H1 (cell line): Measurements from ENCODE around the gene RASGRF1. TPM values are rescaled to one million over a fixed set of nuclear protein-coding genes. Genes with fewer than 3 reads are reported as not detected.
A peak's percentile ranks its signal among the peaks of the same experiment; 100 is the strongest.

Experiments
- CTCF ChIA-PET: fragments of 300-600 bp; sonication (Branson Sonifier 250); formaldehyde crosslinking; loops from one replicate; lab custom pipeline; 2021; ENCODE audit not compliant: partially characterized antibody; lab: Charles Lee
- POLR2A ChIA-PET: fragments of 300-600 bp; sonication (Branson Sonifier 250); formaldehyde crosslinking; loops from one replicate; lab custom pipeline; 2021; ENCODE audit warnings: inconsistent platforms; ENCODE audit not compliant: partially characterized antibody; lab: Charles Lee
- DNase-seq, 2 experiments: peaks; one replicate each; pipeline versions ENCODE4 v3.0.0 to v3.0.0-alpha.2; 2010 to 2022; ENCODE audit warnings: low spot score in 2 of 2, low read depth in 1 of 2, mixed read lengths in 1 of 2
- FAIRE-seq: peaks from 2 replicates; lab custom pipeline; 2011; peaks lifted over from hg19 to GRCh38; lab: Jason Lieb, UNC
- H2AFZ ChIP-seq: 2 replicates; pipeline ENCODE4 v1.8.1; 2012; ENCODE audit warnings: low read length, inconsistent platforms
- H2AK5ac ChIP-seq: 2 replicates; pipeline ENCODE4 v1.6.1; 2013; ENCODE audit warnings: low read depth, low read length
- H2BK120ac ChIP-seq: replicated peaks from 2 replicates; pipeline ENCODE3; 2013; ENCODE audit warnings: low read depth, low read length, inconsistent platforms
- H2BK12ac ChIP-seq: 2 replicates; pipeline ENCODE4 v1.6.1; 2013; ENCODE audit warnings: low read depth, low read length
- H2BK15ac ChIP-seq: 2 replicates; pipeline ENCODE4 v1.6.1; 2013; ENCODE audit warnings: low read length
- H2BK20ac ChIP-seq: 2 replicates; pipeline ENCODE4 v1.6.1; 2013; ENCODE audit warnings: low read length
- H2BK5ac ChIP-seq: 2 replicates; pipeline ENCODE4 v1.6.1; 2013; ENCODE audit warnings: low read depth, low read length
- H3K14ac ChIP-seq: 2 replicates; pipeline ENCODE4 v1.6.1; 2013; ENCODE audit warnings: inconsistent platforms; ENCODE audit not compliant: insufficient read length
- H3K18ac ChIP-seq: 2 replicates; pipeline ENCODE4 v1.6.1; 2013; ENCODE audit warnings: low read length; ENCODE audit errors: extremely low read depth
- H3K23ac ChIP-seq: 2 replicates; pipeline ENCODE4 v1.6.1; 2013; ENCODE audit warnings: inconsistent platforms; ENCODE audit not compliant: insufficient read length
- H3K23me2 ChIP-seq: 2 replicates; pipeline ENCODE4 v1.6.1; 2013; ENCODE audit warnings: low read depth, low read length
- H3K27ac ChIP-seq: 2 replicates; pipeline ENCODE4 v1.6.1; 2011; ENCODE audit warnings: low read depth, low read length, inconsistent platforms
- H3K27me3 ChIP-seq, 4 experiments: replicated peaks in 1 of 4; 1 replicate in 1 of 4; 2 replicates in 3 of 4; pipeline versions ENCODE4 v1.6.1 to v1.8.1; 2011 to 2013; ENCODE audit warnings: low read length in 3 of 4, mild to moderate bottlenecking in 3 of 4, inconsistent platforms in 2 of 4, mixed read lengths in 2 of 4, moderate library complexity in 1 of 4; ENCODE audit not compliant: control insufficient read depth in 3 of 4, insufficient read depth in 3 of 4; ENCODE audit errors: extremely low read depth in 1 of 4
- H3K36me3 ChIP-seq, 4 experiments: 2 replicates each; pipeline versions ENCODE4 v1.6.1 to v1.8.1; 2011 to 2013; ENCODE audit warnings: mild to moderate bottlenecking in 4 of 4, low read length in 3 of 4, moderate library complexity in 2 of 4, control low read depth in 1 of 4, inconsistent platforms in 1 of 4; ENCODE audit not compliant: insufficient read depth in 4 of 4, control insufficient read depth in 2 of 4
- H3K4ac ChIP-seq: replicated peaks from 2 replicates; pipeline ENCODE3; 2013; ENCODE audit warnings: low read length, low read depth, mixed read lengths, inconsistent platforms; ENCODE audit not compliant: insufficient read length
- H3K4me1 ChIP-seq, 4 experiments: replicated peaks in 1 of 4; 1 replicate in 1 of 4; 2 replicates in 3 of 4; pipeline versions ENCODE4 v1.6.1 to v1.8.1; 2011 to 2013; ENCODE audit warnings: low read length in 3 of 4, inconsistent platforms in 2 of 4, mixed read lengths in 1 of 4; ENCODE audit not compliant: insufficient read depth in 4 of 4, control insufficient read depth in 3 of 4
- H3K4me2 ChIP-seq, 2 experiments: 2 replicates each; pipeline versions ENCODE4 v1.6.1 to v1.8.1; 2011 to 2013; ENCODE audit warnings: low read depth in 2 of 2, low read length in 2 of 2, control low read depth in 1 of 2, inconsistent platforms in 1 of 2, mild to moderate bottlenecking in 1 of 2; ENCODE audit not compliant: insufficient read depth in 1 of 2
- H3K4me3 ChIP-seq, 4 experiments: fragments of 200-600, 300-600 bp in 1 of 4; sonication (generic), shearing (Covaris generic), sonication (Bioruptor Twin) in 1 of 4; 2 replicates each; pipeline versions ENCODE4 v1.5.1 to v1.8.1; 2011 to 2016; ENCODE audit warnings: low read length in 4 of 4, low read depth in 3 of 4, control low read depth in 2 of 4, inconsistent platforms in 2 of 4, mild to moderate bottlenecking in 2 of 4, mixed read lengths in 1 of 4, moderate library complexity in 1 of 4; ENCODE audit not compliant: insufficient read depth in 2 of 4; ENCODE audit errors: extremely low read depth in 1 of 4
- H3K56ac ChIP-seq: replicated peaks from 2 replicates; pipeline ENCODE3; 2013; ENCODE audit warnings: low read depth, mild to moderate bottlenecking, mixed read lengths, low read length, inconsistent platforms; ENCODE audit not compliant: insufficient read length
- H3K79me1 ChIP-seq: 2 replicates; pipeline ENCODE4 v1.6.1; 2013; ENCODE audit warnings: low read depth, low read length, control low read depth
- H3K79me2 ChIP-seq, 2 experiments: 2 replicates each; pipeline versions ENCODE4 v1.6.1 to v1.8.1; 2012 to 2013; ENCODE audit warnings: low read length in 2 of 2, mild to moderate bottlenecking in 2 of 2, inconsistent platforms in 1 of 2; ENCODE audit not compliant: insufficient read depth in 2 of 2, control insufficient read depth in 1 of 2
- H3K9ac ChIP-seq, 4 experiments: replicated peaks in 1 of 4; 1 replicate in 1 of 4; 2 replicates in 3 of 4; pipeline versions ENCODE4 v1.6.1 to v1.8.1; 2011 to 2013; ENCODE audit warnings: low read depth in 3 of 4, low read length in 3 of 4, control low read depth in 2 of 4, mild to moderate bottlenecking in 2 of 4, moderate library complexity in 2 of 4, inconsistent platforms in 1 of 4; ENCODE audit errors: extremely low read depth in 1 of 4
- H3K9me3 ChIP-seq, 2 experiments: 2 replicates each; pipeline versions ENCODE4 v1.6.1 to v1.8.1; 2012 to 2013; ENCODE audit warnings: mild to moderate bottlenecking in 2 of 2, moderate library complexity in 2 of 2, control low read depth in 1 of 2, inconsistent platforms in 1 of 2, low read depth in 1 of 2, low read length in 1 of 2, mixed read lengths in 1 of 2; ENCODE audit not compliant: insufficient read depth in 2 of 2
- H4K20me1 ChIP-seq, 2 experiments: replicated peaks in 1 of 2; 2 replicates each; pipeline versions ENCODE3 to v1.8.1; 2011 to 2013; ENCODE audit warnings: inconsistent platforms in 2 of 2, low read length in 2 of 2, mild to moderate bottlenecking in 1 of 2; ENCODE audit not compliant: insufficient read depth in 2 of 2, control insufficient read depth in 1 of 2
- H4K5ac ChIP-seq: 2 replicates; pipeline ENCODE4 v1.6.1; 2013; ENCODE audit warnings: low read length, low read depth, mixed read lengths, inconsistent platforms; ENCODE audit not compliant: insufficient read length
- H4K8ac ChIP-seq: 2 replicates; pipeline ENCODE4 v1.8.0; 2013; ENCODE audit warnings: mild to moderate bottlenecking, moderate library complexity, low read length, inconsistent platforms; ENCODE audit not compliant: insufficient read depth; ENCODE audit errors: extremely low read depth
- H4K91ac ChIP-seq: replicated peaks from 2 replicates; pipeline ENCODE3; 2013; ENCODE audit warnings: low read length, mixed read lengths, inconsistent platforms; ENCODE audit not compliant: insufficient read length
- ASH2L ChIP-seq: fragments of 200-600, 300-600 bp; sonication (generic); IDR thresholded peaks from one replicate; pipeline ENCODE4 v1.7.1; 2017; ENCODE audit warnings: low read length
- BACH1 ChIP-seq: IDR thresholded peaks from 2 replicates; pipeline ENCODE4 v1.6.1; 2012; ENCODE audit warnings: low read length, improper control_type of control experiment
- SIN3A ChIP-seq, 2 experiments: IDR thresholded peaks in 1 of 2; conservative IDR thresholded peaks in 1 of 2; 2 replicates each; pipeline ENCODE4 v1.6.1; 2011 to 2012; ENCODE audit warnings: low read length in 2 of 2, improper control_type of control experiment in 1 of 2, low read depth in 1 of 2, mild to moderate bottlenecking in 1 of 2
- TAF7 ChIP-seq: optimal IDR thresholded peaks from 2 replicates; pipeline ENCODE3; 2011; ENCODE audit warnings: low read depth, mild to moderate bottlenecking, inconsistent platforms, low read length, moderate library complexity, borderline replicate concordance
- TCF12 ChIP-seq: IDR thresholded peaks from 2 replicates; pipeline ENCODE4 v1.6.1; 2011; ENCODE audit warnings: low read depth, mild to moderate bottlenecking, low read length
- ZNF274 ChIP-seq: IDR thresholded peaks from 2 replicates; pipeline ENCODE4 v1.7.0; 2012; ENCODE audit warnings: low read length, borderline replicate concordance; ENCODE audit errors: extremely low read depth
- WGBS, 2 experiments: shearing (Covaris generic) in 1 of 2; methylation state at CpG; one replicate each; pipeline versions ENCODE4 v1.1.6 to v1.1.7; 2013 to 2015; ENCODE audit warnings: low lambda C conversion rate in 2 of 2, mixed read lengths in 2 of 2, inconsistent platforms in 1 of 2, low coverage in 1 of 2, missing lambda C conversion rate in 1 of 2; ENCODE audit not compliant: insufficient replicate concordance in 2 of 2, insufficient coverage in 1 of 2, insufficient read length in 1 of 2; ENCODE audit errors: extremely low coverage in 1 of 2, missing lambda C conversion rate in 1 of 2; 5-methylcytosine and 5-hydroxymethylcytosine counted together
- polyA plus RNA-seq, 7 experiments: library from polyadenylated mRNA; depleted of rRNA in 3 of 7; stranded (reverse) in 5 of 7; unstranded in 2 of 7; fragments of >200 nt in 5 of 7; fragments of 200-250 nt in 2 of 7; gene quantifications; 1 replicate in 5 of 7; 2 replicates in 1 of 7; 4 replicates in 1 of 7; pipeline versions ENCODE4 v1.2.1 to v1.2.3, GENCODE V29; 2011 to 2013; ENCODE audit warnings: missing spikeins in 2 of 7, mixed read lengths in 2 of 7
- total RNA-seq: library from RNA; stranded (reverse); fragmentation: NEBNext Ultra II Directional; extraction: Animal tissue kit (Norgen Biotek cat#: 25700); gene quantifications from 2 replicates; pipeline ENCODE4 v1.2.1, GENCODE V29; 2021
- TF ChIP-seq, protein P1 (sequence below): IDR thresholded peaks from 2 replicates; pipeline ENCODE4 v1.6.1; 2012; ENCODE audit warnings: inconsistent platforms
- TF ChIP-seq, protein P2 (sequence below), 3 experiments: IDR thresholded peaks; 1 replicate in 2 of 3; 2 replicates in 1 of 3; pipeline versions ENCODE4 v1.5.1 to v1.6.1; 2011; ENCODE audit warnings: low read length in 3 of 3, mild to moderate bottlenecking in 3 of 3, inconsistent platforms in 2 of 3, low read depth in 1 of 3, moderate library complexity in 1 of 3; ENCODE audit not compliant: insufficient read depth in 1 of 3; ENCODE audit errors: control extremely low read depth in 1 of 3

Gene RASGRF1
- total and polyA plus RNA-seq, 2 of the 8 experiments (the other 6 are each of a cell fraction or from before 2014, with no cell fraction given), result 0.42 to 0.67 TPM

DNA sequence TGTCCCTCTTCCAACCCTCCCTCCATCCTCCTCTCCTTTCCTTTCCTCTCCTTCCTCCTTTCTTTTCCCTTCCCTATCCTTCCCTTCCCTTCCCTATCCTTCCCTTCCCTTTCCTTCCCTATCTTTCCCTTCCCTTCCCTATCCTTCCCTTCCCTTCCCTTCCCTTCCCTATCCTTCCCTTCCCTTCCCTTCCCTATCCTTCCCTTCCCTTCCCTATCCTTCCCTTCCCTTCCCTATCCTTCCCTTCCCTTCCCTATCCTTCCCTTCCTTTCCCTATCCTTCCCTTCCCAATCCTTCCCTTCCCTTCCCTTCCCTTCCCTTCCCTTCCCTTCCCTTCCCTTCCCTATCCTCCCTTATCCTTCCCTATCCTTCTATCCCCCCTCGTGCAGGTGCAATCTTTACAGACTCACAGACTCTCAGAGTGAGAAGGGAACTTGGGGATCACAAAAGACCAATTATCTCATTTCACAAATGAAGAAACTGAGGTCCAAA lies 31.5 kb downstream of the RASGRF1 start:
- Histone ChIP-seq H3K9me3 (no peaks in the 10 kb centered on the region), H3K56ac (no peak overlapping the region), H3K4me1 (peaks cover 6 to 16% (median 12%) of the 10 kb centered on the region in 4 experiments; a peak in 6 of 7 replicates), H3K9ac (no peak overlapping the region), H3K27me3 (peaks cover 24 to 64% (median 53%) of the 10 kb centered on the region in 4 experiments), H3K23ac (no peak overlapping the region), H2AK5ac (peak overlapping the region; percentile 82; the same call in 1 of the 2 replicates), H2BK120ac (no peak overlapping the region), H3K79me1 (no peaks in the 10 kb centered on the region), H4K20me1 (peaks cover 0 to 1% of the 10 kb centered on the region in 2 experiments), H4K8ac (no peak overlapping the region), H3K36me3 (no peaks in the 10 kb centered on the region), H2BK12ac (no peak overlapping the region), H4K91ac (peak overlapping the region; percentile 25), H3K4me2 (no peak overlapping the region; a peak in 1 of 4 replicates), H3K4ac (no peak overlapping the region), H3K23me2 (no peaks in the 10 kb centered on the region; the same call in 1 of the 2 replicates), H2BK15ac (no peak overlapping the region), H2BK5ac (no peak overlapping the region), H3K14ac (no peak overlapping the region), H3K27ac (no peak overlapping the region), H3K79me2 (no peaks in the 10 kb centered on the region), H4K5ac (no peak overlapping the region), H3K18ac (no peak overlapping the region), H2AFZ (no peak overlapping the region), H3K4me3 (no peak overlapping the region), H2BK20ac (no peak overlapping the region)
- no peak for FAIRE-seq
- CTCF ChIA-PET, result interaction anchor here (0.6 to 22.1 kb wide), 2 partner anchors 29 to 47 kb away, joined by 3 to 236 read pairs; no protein-coding TSS in a partner anchor
- POLR2A ChIA-PET, result no interaction called here
- no CpG with 5 or more reads among the region's 1 CpG for WGBS, 2 experiments
- no peak for DNase-seq
- no peak for TF ChIP-seq TCF12
- TF ChIP-seq ASH2L, result no peak
- TF ChIP-seq, protein P1, sequence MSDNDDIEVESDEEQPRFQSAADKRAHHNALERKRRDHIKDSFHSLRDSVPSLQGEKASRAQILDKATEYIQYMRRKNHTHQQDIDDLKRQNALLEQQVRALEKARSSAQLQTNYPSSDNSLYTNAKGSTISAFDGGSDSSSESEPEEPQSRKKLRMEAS, result no peak
- TF ChIP-seq TAF7, result no peak
- TF ChIP-seq SIN3A (conservative IDR thresholded peaks at IDR 0.05 in 1 of 2, IDR thresholded peaks at IDR 0.05 in 1 of 2; ENCODE audit: low read depth in 1 of 2, low read length in 2 of 2), result no peak
- TF ChIP-seq, protein P2, sequence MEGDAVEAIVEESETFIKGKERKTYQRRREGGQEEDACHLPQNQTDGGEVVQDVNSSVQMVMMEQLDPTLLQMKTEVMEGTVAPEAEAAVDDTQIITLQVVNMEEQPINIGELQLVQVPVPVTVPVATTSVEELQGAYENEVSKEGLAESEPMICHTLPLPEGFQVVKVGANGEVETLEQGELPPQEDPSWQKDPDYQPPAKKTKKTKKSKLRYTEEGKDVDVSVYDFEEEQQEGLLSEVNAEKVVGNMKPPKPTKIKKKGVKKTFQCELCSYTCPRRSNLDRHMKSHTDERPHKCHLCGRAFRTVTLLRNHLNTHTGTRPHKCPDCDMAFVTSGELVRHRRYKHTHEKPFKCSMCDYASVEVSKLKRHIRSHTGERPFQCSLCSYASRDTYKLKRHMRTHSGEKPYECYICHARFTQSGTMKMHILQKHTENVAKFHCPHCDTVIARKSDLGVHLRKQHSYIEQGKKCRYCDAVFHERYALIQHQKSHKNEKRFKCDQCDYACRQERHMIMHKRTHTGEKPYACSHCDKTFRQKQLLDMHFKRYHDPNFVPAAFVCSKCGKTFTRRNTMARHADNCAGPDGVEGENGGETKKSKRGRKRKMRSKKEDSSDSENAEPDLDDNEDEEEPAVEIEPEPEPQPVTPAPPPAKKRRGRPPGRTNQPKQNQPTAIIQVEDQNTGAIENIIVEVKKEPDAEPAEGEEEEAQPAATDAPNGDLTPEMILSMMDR (IDR thresholded peaks at IDR 0.05; ENCODE audit: control extremely low read depth in 1 of 3, insufficient read depth in 1 of 3, low read depth in 1 of 3, low read length in 3 of 3), result no peak
- no peak for TF ChIP-seq BACH1
- no peak for TF ChIP-seq ZNF274
